GM23248 (cell line): Measurements from ENCODE around the gene QSOX1. TPM values are rescaled to one million over a fixed set of nuclear protein-coding genes. Genes with fewer than 3 reads are reported as not detected.

Experiments used
- DNase-seq: peaks from one replicate; pipeline ENCODE4 v3.0.0-alpha.2; 2015
- H2AFZ ChIP-seq: fragments of 200-600 bp; sonication (generic); 2 replicates; pipeline ENCODE4 v1.6.1; 2016; ENCODE audit warnings: antibody characterized with exemption
- H3F3A ChIP-seq: fragments of 200-600 bp; sonication (generic); 2 replicates; pipeline ENCODE4 v1.6.1; 2016; ENCODE audit warnings: mild to moderate bottlenecking, antibody characterized with exemption, mixed run types; ENCODE audit not compliant: insufficient read depth
- H3K27ac ChIP-seq: fragments of 200-600 bp; sonication (generic); 2 replicates; pipeline ENCODE4 v1.5.1; 2016; ENCODE audit warnings: mild to moderate bottlenecking
- H3K27me3 ChIP-seq: fragments of 200-600 bp; sonication (generic); replicated peaks from 2 replicates; pipeline ENCODE4 v1.6.1; 2016; ENCODE audit warnings: mild to moderate bottlenecking; ENCODE audit not compliant: insufficient read depth
- H3K36me3 ChIP-seq: fragments of 200-600 bp; sonication (generic); 2 replicates; pipeline ENCODE4 v1.6.1; 2016; ENCODE audit warnings: low read depth, mild to moderate bottlenecking
- H3K4me1 ChIP-seq: fragments of 200-600 bp; sonication (generic); 2 replicates; pipeline ENCODE4 v1.6.1; 2016; ENCODE audit warnings: mild to moderate bottlenecking; ENCODE audit not compliant: insufficient read depth
- H3K4me2 ChIP-seq: fragments of 200-600 bp; sonication (generic); one replicate; pipeline ENCODE4 v1.6.1; 2016; ENCODE audit warnings: mild to moderate bottlenecking; ENCODE audit not compliant: unreplicated experiment
- H3K4me3 ChIP-seq: fragments of 200-600 bp; sonication (generic); 2 replicates; pipeline ENCODE4 v1.5.1; 2016; ENCODE audit warnings: mild to moderate bottlenecking
- H3K79me2 ChIP-seq: fragments of 200-600 bp; sonication (generic); 2 replicates; pipeline ENCODE4 v1.6.1; 2016; ENCODE audit warnings: mild to moderate bottlenecking; ENCODE audit not compliant: insufficient read depth
- H3K9ac ChIP-seq: fragments of 200-600 bp; sonication (generic); 2 replicates; pipeline ENCODE4 v1.6.1; 2016; ENCODE audit warnings: mild to moderate bottlenecking
- H3K9me2 ChIP-seq: fragments of 200-600 bp; sonication (generic); 2 replicates; pipeline ENCODE4 v1.6.1; 2016; ENCODE audit warnings: mixed run types, mild to moderate bottlenecking, moderate library complexity; ENCODE audit not compliant: insufficient read depth
- H3K9me3 ChIP-seq: fragments of 200-600 bp; sonication (generic); one replicate; pipeline ENCODE4 v1.6.1; 2017; ENCODE audit warnings: low read depth
- H4K20me1 ChIP-seq: fragments of 200-600 bp; sonication (generic); 2 replicates; pipeline ENCODE4 v1.6.0; 2016; ENCODE audit not compliant: insufficient read depth
- EZH2 ChIP-seq: fragments of 200-600 bp; sonication (generic); IDR thresholded peaks from 2 replicates; pipeline ENCODE4 v1.6.1; 2018; ENCODE audit warnings: antibody characterized with exemption, mild to moderate bottlenecking; ENCODE audit not compliant: insufficient read depth, poor library complexity, severe bottlenecking
- EZH2phosphoT487 ChIP-seq: fragments of 200-600 bp; sonication (generic); IDR thresholded peaks from 2 replicates; pipeline ENCODE4 v1.6.1; 2018; ENCODE audit warnings: antibody characterized with exemption, moderate library complexity, mild to moderate bottlenecking, low read depth; ENCODE audit not compliant: insufficient read depth
- WGBS, 2 experiments: methylation state at CpG; one replicate each; pipeline ENCODE4 v1.1.6; 2015 to 2017; ENCODE audit warnings: low lambda C conversion rate in 2 of 2, low coverage in 1 of 2; ENCODE audit errors: missing lambda C conversion rate in 2 of 2; 5-methylcytosine and 5-hydroxymethylcytosine counted together
- in situ Hi-C: fragments of 300-500 bp; cut with MboI; formaldehyde crosslinking; loops from 2 replicates; pipeline ENCODE4 v1.15.0; 2020
- polyA plus RNA-seq: library from polyadenylated mRNA; unstranded; fragments of >200 nt; fragmentation: Nextera tagmentation; extraction: Ambion mirVana; gene quantifications from 2 replicates; pipeline ENCODE4 v1.2.1, GENCODE V29; 2016
- total RNA-seq: library from RNA; depleted of rRNA; stranded (reverse); fragments of >200 nt; shearing (Covaris generic); gene quantifications from 2 replicates; pipeline ENCODE4 v1.2.3, GENCODE V29; 2014

QSOX1 gene
- total and polyA plus RNA-seq, 2 experiments from 2014 or later: 270 to 519 TPM

- TF ChIP-seq EZH2 (no peak), EZH2phosphoT487 (no peak)
- DNase-seq: peak; percentile 81
- peak overlapping the region; percentile 46 for H3K4me2 ChIP-seq
- peaks cover 14% of the 10 kb centered on the region for H3K79me2 ChIP-seq
- in situ Hi-C loops: loop anchor here (25.0 kb wide), 1 partner anchor 264 kb away; the partner anchor contains the start of genes TOR1AIP1 and TOR1AIP2
- peak overlapping the region; percentile 45 for H3K27ac ChIP-seq
- no peaks in the 10 kb centered on the region for H4K20me1 ChIP-seq
- peaks cover 40% of the 10 kb centered on the region for H3F3A ChIP-seq
- H3K4me1 ChIP-seq: peaks cover 34% of the 10 kb centered on the region
- no peaks in the 10 kb centered on the region for H3K9me3 ChIP-seq
- 0 out of 2 replicates have a peak overlapping the region, but pooled peaks have one; percentile 11 for H3K4me3 ChIP-seq
- no peaks in the 10 kb centered on the region for H3K36me3 ChIP-seq
- no peaks in the 10 kb centered on the region for H3K9me2 ChIP-seq
- no peaks in the 10 kb centered on the region for H3K27me3 ChIP-seq
- H2AFZ ChIP-seq: no peak overlapping the region
- 11 to 13% methylated on average over 3 of the region's 3 CpGs for WGBS, 2 experiments
- no peak overlapping the region for H3K9ac ChIP-seq
These were observed 3.2 kb upstream of the QSOX1 start for GRCh38 chr1:180151508-180151907.

DNA sequence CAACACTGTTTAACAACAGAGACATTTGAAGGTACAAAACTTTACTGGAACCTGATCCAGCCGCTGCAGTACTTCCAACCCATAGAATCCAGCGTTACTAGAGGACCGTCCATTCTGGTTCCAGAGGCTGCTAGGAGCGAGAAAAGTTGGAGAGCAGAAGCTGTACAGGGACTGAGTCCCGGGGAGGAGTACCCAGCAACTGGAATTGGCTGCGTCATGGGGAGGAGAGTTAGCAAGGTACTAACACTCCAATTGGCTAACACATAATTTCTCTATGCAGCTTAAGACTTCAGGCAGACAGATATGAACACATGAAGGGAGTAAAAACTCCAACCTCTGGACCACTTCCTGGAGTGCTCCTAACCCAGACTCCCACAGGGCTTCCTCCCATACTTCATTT is 2.1 kb upstream of the QSOX1 start:
- Histone ChIP-seq H3F3A (peaks cover 51% of the 10 kb centered on the region), H3K4me2 (no peak overlapping the region), H3K9me2 (no peaks in the 10 kb centered on the region), H3K36me3 (no peaks in the 10 kb centered on the region), H3K27me3 (no peaks in the 10 kb centered on the region), H3K4me3 (no peak overlapping the region), H3K79me2 (peaks cover 17% of the 10 kb centered on the region), H3K9me3 (no peaks in the 10 kb centered on the region), H3K4me1 (peaks cover 45% of the 10 kb centered on the region), H4K20me1 (no peaks in the 10 kb centered on the region), H2AFZ (no peak overlapping the region), H3K27ac (no peak overlapping the region), H3K9ac (no peak overlapping the region)
- no peak for DNase-seq
- WGBS, 2 experiments: 95 to 96% methylated on average over 6 of the region's 6 CpGs
- TF ChIP-seq EZH2phosphoT487 (no peak), EZH2 (no peak)
- in situ Hi-C loops: loop anchor here (25.0 kb wide), 1 partner anchor 265 kb away; the partner anchor contains the start of genes TOR1AIP1 and TOR1AIP2

GRCh38 chr1:180153032-180153431 is 1.6 kb upstream of the QSOX1 start:
- Histone ChIP-seq H3K27me3 (no peaks in the 10 kb centered on the region), H3K9ac (no peak overlapping the region), H3K4me2 (no peak overlapping the region), H3K9me3 (no peaks in the 10 kb centered on the region), H3K27ac (no peak overlapping the region), H3K79me2 (peaks cover 22% of the 10 kb centered on the region), H3K4me3 (no peak overlapping the region), H3K4me1 (peaks cover 49% of the 10 kb centered on the region), H3K9me2 (no peaks in the 10 kb centered on the region), H3K36me3 (no peaks in the 10 kb centered on the region), H3F3A (peaks cover 54% of the 10 kb centered on the region), H2AFZ (no peak overlapping the region), H4K20me1 (no peaks in the 10 kb centered on the region)
- in situ Hi-C loops: loop anchor here (25.0 kb wide), 1 partner anchor 266 kb away; the partner anchor contains the start of genes TOR1AIP1 and TOR1AIP2
- no peak for DNase-seq
- TF ChIP-seq EZH2 (no peak), EZH2phosphoT487 (no peak)
- 82 to 84% methylated on average over 5 of the region's 5 CpGs for WGBS, 2 experiments

DNA sequence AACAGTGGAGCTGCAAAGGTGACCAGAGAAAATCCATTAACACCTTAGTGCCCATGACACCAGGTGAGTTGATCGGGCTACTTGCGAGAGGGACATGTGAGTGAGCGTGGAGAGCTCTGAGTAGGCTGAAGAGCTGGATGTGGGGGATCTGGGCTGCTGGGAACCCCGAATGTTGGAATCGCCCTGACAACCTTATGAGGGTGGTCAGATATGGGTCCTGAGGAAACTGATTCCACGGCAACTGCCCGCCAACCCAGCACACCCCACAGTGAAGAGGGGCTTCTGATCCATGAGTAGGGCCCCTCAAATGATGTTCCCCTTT is 705 bp upstream of the QSOX1 start:
- Histone ChIP-seq H4K20me1 (no peaks in the 10 kb centered on the region), H3K27me3 (no peaks in the 10 kb centered on the region), H3K27ac (peak overlapping the region; percentile 66), H3K9ac (peak overlapping the region; percentile 87), H3K4me1 (peaks cover 52% of the 10 kb centered on the region), H2AFZ (peak overlapping the region; percentile 89), H3K9me2 (no peaks in the 10 kb centered on the region), H3F3A (peaks cover 54% of the 10 kb centered on the region), H3K4me3 (peak overlapping the region; percentile 89), H3K9me3 (no peaks in the 10 kb centered on the region), H3K36me3 (no peaks in the 10 kb centered on the region), H3K4me2 (peak overlapping the region; percentile 97), H3K79me2 (peaks cover 31% of the 10 kb centered on the region)
- in situ Hi-C loops: loop anchor here (25.0 kb wide), 1 partner anchor 267 kb away; the partner anchor contains the start of genes TOR1AIP1 and TOR1AIP2
- WGBS, 2 experiments: 3 to 6% methylated on average over 7 of the region's 7 CpGs
- no peak for TF ChIP-seq EZH2phosphoT487
- no peak for TF ChIP-seq EZH2
- DNase-seq: no peak
